LNCaP clone FGC (cell line): ENCODE results near the gene RASL10B.

ENCODE experiments used
- DNase-seq: peaks from one replicate; pipeline ENCODE4 v3.0.0-alpha.2; 2011; ENCODE audit warnings: low read depth
- H3K4me3 ChIP-seq: 2 replicates; pipeline ENCODE4 v1.5.1; 2011; ENCODE audit warnings: mild to moderate bottlenecking, low read depth, low read length, control low read depth
- TF ChIP-seq, protein P1 (sequence below): IDR thresholded peaks from 2 replicates; pipeline ENCODE4 v1.5.1; 2012; ENCODE audit warnings: mild to moderate bottlenecking; ENCODE audit not compliant: control insufficient read depth, insufficient read depth; ENCODE audit errors: extremely low read depth

The RASL10B gene

DNA sequence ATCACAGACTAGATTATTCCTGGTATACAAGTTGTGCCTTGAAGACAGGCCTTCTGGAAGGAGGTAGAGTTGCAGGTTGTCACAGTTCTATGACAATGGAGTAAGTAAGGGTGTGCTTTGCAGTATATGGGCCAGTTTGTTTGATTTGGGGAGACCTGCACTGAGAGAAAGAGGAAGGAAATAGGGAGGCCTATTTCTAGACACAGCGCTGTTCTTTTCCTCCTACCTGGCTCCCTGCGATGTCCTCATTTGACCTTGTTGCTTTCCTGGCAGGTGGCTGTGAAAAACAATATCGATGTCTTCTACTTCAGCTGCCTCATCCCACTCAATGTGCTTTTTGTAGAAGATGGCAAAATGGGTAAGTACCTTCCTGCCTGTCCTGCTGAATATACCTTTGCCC is 22.5 kb upstream of the RASL10B start:
- H3K4me3 ChIP-seq: no peak overlapping the region
- TF ChIP-seq, protein P1, sequence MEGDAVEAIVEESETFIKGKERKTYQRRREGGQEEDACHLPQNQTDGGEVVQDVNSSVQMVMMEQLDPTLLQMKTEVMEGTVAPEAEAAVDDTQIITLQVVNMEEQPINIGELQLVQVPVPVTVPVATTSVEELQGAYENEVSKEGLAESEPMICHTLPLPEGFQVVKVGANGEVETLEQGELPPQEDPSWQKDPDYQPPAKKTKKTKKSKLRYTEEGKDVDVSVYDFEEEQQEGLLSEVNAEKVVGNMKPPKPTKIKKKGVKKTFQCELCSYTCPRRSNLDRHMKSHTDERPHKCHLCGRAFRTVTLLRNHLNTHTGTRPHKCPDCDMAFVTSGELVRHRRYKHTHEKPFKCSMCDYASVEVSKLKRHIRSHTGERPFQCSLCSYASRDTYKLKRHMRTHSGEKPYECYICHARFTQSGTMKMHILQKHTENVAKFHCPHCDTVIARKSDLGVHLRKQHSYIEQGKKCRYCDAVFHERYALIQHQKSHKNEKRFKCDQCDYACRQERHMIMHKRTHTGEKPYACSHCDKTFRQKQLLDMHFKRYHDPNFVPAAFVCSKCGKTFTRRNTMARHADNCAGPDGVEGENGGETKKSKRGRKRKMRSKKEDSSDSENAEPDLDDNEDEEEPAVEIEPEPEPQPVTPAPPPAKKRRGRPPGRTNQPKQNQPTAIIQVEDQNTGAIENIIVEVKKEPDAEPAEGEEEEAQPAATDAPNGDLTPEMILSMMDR: no peak
- DNase-seq: no peak

DNA sequence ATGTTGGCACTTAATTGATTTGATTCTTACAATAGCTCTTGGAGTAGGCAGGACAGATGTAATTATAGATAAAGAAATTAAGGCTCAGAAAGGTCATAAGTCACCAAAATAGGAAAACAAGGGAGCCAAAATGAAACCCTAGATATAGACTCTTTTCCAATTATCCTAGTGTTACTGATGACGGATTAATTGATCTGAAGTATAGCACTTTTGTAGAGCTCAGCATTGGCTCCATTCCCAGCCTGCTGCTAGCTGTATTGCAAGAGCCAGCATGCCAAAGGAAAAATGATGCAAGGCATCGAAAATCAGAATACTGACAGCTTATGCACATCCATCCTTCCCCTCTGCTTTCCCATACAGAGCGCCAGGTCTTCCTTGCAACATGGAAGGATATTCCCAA is 21.6 kb upstream of the RASL10B start:
- H3K4me3 ChIP-seq: no peak overlapping the region
- no peak for DNase-seq
- TF ChIP-seq, protein P1: no peak

DNA sequence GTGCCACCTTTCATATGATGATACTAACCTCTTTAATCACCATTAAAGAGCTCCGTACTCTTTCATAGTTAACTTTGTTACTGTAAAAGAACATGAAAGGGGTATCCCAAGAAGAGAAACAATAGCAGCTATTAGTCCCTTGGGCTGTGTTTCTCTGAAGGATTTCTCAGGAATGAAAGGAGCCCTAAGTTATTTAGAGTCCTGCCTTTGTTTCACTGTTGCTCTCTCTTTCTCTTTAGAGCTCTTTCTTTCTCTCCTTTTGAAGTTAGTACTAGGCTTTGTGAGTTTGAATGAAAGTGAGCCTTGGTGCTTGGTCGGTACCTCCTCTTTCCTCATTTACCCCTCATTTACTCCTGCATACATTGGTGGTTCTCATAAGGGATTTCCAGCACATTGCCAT is 20.5 kb upstream of the RASL10B start:
- TF ChIP-seq, protein P1: no peak
- DNase-seq: no peak

DNA sequence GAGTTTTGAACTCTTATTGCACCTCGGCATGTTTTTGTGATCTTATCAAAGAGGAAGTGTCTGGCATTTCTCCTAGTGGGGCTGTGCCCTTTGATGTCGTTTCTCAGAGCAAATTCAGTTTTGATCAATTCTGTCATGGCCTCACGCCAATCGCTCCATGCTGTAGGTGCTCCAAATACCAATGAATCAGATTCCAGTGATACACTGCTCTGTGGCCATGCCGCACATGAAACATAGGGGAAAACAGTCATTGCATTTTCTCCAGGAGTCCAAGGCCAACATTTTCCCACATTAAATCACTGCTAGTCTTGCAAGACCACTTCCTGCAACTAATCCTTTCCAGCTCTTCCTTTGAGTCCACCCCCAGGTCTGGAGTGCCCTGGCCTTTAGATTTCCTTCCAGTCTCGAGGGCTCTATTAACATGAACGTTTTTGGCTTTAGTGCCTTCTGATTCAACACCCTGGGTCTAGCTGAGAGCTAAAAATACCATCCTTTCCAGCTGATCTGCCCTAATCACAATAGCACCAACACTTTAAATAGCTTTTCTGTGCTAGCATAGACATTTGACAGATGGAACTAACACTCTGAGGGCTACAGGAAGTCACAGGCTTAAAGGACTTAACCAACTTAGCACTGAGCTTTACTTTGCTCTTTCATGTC is 18.2 kb upstream of the RASL10B start:
- H3K4me3 ChIP-seq: no peak overlapping the region
- TF ChIP-seq, protein P1: no peak
- DNase-seq: no peak

More for the DNA sequence above, 20.5 kb upstream of the RASL10B start:
- H3K4me3 ChIP-seq: no peak overlapping the region

DNA sequence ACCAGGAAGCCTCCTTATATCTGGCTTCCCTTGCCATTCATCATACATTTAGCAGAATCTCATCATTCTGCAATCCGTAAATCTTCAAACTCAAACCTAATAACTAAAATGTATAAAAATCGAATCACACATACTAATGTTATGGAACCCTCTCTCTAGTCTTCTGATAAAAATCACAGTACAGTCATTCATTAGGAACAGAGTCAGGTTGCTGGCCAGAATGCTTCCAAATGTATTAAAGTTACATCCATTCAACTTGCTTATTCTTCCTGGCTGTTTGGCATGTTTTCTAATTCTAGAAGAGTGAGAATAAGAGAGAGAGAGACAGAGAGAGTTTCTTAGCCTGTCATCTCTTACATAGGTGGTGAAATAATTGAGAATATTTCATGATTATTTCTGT is 16.5 kb upstream of the RASL10B start:
- DNase-seq: no peak
- TF ChIP-seq, protein P1: no peak
- no peak overlapping the region for H3K4me3 ChIP-seq

DNA sequence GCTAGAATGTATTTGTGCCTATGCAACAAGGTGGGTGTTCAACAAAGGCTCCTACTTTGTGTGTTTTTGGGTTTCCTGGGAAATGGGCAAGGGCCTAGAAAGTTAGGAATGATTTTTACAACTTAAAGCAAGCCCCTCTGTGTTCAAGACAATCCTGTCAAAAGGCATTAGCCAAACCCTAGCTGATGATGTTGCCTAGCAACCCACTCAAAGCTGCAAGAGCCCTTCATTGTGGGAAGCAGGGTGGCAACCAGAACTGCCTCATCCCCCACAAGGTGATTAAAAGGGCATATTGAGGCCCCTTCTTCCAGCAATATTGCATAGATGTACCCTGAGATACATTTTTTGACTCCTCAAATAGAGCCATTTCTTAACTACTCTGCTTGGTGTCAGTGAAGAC is 16.0 kb upstream of the RASL10B start:
- DNase-seq: no peak
- TF ChIP-seq, protein P1: no peak
- H3K4me3 ChIP-seq: no peak overlapping the region

DNA sequence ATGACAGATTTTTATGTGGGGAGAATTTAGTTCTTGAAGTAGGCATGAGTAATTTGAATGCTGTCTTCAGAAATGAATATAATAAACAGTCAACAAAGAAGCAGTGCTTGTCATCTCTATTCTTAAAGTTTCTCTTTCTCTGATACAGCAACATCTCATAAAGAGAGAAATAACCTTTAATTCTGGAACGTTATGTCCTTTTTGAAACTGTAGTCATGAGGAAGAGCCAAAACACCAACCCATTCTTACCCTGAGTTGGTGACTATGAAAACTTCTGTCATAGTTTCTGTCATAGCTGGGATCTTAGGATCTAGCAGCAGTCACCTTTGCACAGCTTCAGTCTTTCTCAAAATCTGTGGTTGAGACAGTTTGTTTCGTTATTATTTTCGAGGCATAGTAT is 15.3 kb upstream of the RASL10B start:
- no peak overlapping the region for H3K4me3 ChIP-seq
- TF ChIP-seq, protein P1: no peak
- DNase-seq: no peak
